ENCODE measurements around the gene SLC16A9. TPM values are rescaled to one million over a fixed set of nuclear protein-coding genes. Genes with fewer than 3 reads are reported as not detected.

Gene SLC16A9
- polyA plus RNA-seq, 4 donors: 31.5 to 61.9 (median 40.4) TPM

DNA sequence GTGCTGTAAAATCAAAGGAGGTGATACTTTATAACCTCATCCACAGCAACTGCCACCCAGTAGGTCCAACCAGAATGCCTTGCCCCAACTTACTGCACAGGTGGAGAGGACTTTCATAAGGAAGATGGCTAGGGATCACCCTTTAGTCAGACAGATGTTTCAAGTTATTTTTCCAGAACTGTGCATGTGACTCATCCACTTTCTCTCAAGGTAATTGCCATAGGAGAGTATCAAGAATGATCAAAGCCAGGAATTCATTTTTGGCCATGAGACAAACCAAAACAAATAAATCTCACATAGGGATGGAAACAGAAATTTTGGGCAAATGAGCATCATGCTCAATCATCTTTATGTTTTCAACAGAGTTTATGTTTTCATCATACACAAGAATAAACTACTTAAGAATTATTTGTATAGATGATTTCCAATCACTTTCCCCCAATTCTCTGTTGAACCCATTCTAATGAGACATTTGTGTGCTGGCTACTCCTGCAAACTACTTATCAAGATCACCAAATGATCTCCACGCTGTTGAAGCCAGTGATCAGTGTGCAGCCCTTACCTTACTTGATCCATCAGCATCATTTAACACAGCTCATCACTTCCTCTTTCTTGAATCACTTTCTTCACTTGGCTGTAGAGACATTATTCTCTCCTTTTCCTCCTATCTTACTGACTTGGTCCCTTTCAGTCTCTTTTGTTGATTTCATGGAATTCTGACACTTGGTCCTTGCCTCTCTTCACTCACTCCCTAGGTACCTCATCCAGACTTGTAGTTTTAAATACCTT is 74.0 kb downstream of the SLC16A9 start:
- DNase-seq (ENCODE audit: low read depth in 4 of 4, low spot score in 3 of 4): no peak

DNA sequence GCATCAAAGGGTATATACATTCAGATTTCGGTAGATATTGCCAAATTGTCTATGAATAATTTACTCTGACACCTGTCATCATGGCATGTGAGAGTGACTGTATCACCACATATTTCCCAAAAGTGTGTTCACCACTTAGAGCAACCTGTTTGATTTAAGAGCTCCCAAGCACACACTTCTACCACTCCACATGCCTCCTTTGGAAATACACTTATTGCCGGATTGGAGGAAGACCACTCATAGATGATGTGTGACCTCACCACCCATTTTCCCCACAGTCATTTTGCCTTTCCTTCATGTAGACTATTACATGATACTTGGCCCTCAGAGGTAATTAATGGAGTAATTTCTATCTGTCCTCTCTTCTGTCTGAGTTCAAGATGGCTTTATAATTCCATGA is 75.5 kb downstream of the SLC16A9 start:
- DNase-seq (ENCODE audit: low read depth in 4 of 4, low spot score in 3 of 4): no peak

DNA sequence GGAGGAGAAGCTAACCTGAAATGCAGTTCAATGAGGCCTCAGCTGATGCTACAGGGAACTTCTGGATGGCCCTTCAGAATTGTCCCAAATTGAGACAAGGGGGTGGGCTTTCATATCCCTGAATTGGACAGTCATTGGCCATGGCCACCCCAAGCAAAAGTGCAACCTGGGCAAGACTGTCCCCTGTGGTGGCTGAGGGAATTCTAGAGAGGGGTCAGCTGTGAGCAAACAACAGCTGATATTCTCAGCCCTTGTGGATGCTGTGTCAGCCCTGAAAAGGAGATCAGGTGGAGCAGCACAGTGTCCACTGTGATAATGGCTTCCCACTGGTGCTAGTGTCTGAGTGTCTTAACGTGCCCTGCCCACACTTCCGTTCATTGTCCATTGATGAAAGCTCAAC is 76.6 kb downstream of the SLC16A9 start:
- no peak for DNase-seq (ENCODE audit: low read depth in 4 of 4, low spot score in 3 of 4)

- DNase-seq (ENCODE audit: low read depth in 4 of 4, low spot score in 3 of 4): no peak
Observed at GRCh38 chr10:59631882-59632807, 77.5 kb downstream of the SLC16A9 start.

DNA sequence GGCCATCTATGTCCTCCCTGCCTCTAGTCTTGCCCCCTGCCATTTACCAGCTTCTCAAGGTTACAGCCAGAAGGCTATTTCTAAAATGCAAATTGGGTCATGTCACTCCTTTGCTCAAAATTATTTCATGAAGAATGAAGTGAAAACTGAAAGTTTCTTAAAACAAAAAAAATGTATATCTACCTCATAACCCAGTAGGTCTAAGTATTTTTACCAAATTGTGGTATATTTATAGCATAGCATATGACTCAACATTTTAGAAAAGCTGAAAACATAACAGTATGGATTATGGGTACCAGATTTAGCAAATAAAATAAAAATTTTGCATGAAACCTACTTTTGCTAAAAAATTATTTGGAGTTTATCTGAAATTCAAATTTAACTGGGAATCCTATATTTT is 78.4 kb downstream of the SLC16A9 start:
- no peak for DNase-seq (ENCODE audit: low read depth in 4 of 4, low spot score in 3 of 4)

DNA sequence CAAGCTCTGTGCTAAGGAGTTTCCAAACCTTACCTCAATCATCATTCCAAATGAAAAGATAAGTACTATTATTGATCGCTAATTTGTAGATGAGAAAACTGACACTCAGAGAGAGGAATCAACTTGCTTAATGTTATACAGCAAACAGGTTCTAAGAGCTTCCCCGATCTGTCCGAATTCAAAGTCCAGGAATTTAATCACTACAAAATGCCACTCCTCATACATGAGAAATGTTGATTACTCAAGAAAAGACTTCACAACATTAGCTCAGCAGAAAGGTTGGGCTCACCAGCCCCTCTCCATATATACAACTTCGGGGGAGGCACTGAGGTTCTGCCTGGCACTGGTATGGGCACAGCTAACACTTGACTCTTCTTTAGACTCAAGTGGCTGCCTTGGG is 80.7 kb downstream of the SLC16A9 start:
- DNase-seq (ENCODE audit: low read depth in 4 of 4, low spot score in 3 of 4): no peak

- DNase-seq (ENCODE audit: low read depth in 4 of 4, low spot score in 3 of 4): no peak
Observed at GRCh38 chr10:59628456-59628855, 81.2 kb downstream of the SLC16A9 start.

DNA sequence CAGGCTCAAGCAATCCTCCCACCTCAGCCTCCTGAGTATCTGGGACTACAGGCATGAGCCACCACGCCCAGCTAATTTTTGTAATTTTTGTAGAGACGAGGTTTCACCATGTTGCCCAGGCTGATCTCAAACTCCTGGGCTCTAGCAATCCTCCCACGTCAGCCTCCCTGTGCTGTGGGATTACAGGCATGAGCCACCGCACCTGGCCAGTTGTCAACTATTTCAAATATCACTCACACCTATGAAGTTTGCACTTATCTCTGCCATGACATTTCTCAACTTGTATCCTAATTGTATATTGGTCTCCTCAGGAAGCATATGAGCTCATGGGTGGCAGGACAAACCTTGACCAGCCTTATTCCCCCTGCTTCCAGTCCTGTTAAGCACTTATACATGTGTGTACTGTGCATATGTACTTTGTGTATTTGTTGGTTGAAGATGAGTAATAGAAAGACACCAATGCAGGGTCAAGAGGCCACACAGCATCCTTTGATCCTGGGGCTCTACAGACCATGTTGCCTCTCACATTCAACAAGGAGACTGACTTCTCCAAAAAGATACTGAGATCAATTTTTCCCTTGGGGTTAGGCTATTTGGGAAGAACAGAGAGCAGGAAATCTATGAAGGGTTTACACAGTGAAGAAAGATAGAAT is 82.2 kb downstream of the SLC16A9 start:
- DNase-seq (ENCODE audit: low read depth in 4 of 4, low spot score in 3 of 4): no peak

DNA sequence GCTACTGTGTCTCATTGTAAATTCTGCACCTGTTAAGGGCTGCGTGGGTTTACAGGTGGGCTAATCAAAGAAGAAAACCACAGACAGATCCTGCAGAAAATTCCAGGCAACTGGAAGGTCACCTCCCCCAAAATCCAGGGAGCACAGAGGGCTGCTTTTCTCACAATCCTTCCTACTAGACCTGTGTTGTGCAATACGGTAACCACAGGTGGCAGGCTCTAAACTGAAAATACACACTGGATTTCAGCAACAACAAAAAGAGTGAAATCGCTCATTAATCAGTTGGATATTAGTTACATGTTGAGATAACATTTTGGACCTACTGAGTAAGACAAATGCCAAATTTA is 83.2 kb downstream of the SLC16A9 start:
- no peak for DNase-seq (ENCODE audit: low read depth in 4 of 4, low spot score in 3 of 4)

DNA sequence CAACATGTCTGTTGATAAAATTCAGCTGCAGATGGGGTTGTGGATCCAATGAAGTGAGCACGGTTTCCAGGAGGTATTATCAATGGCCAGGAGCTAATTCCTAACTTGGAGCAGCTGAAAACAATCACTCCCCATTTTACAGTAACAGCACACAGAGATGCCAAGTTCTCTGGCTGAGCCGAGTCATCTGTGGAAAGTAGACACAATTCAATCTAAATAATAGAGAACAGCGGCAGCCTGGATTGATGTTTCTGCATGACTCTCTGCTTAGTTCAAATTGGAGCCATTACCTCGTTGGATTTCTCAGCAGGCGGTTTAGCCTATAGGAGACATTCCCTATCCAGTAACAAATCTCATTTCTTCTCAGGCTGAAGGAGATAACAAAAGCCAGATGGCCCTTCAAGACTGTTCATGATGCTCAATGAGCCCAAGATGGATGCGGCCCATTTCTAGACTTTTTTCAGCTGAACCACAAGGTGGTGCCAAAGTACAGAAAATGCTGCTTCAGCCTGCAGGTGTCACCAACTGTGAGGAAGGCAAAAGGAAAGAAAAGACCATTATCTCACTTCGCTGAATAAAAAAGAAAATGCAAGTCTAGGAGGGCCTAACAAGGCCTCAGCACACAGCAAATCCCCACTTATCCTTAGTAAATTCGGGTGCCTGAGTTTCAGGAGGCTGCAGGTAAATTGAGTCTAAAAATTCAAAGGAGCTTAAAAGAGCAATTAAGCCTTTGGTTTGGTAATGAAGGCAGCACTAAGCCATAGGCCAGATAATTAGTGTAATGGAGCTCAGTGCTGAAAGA is 83.7 kb downstream of the SLC16A9 start:
- DNase-seq (ENCODE audit: low read depth in 4 of 4, low spot score in 3 of 4): peak; percentile 48 to 66 (median 58)

GRCh38 chr10:59624951-59625350 is 84.7 kb downstream of the SLC16A9 start:
- no peak for DNase-seq (ENCODE audit: low read depth in 4 of 4, low spot score in 3 of 4)

DNA sequence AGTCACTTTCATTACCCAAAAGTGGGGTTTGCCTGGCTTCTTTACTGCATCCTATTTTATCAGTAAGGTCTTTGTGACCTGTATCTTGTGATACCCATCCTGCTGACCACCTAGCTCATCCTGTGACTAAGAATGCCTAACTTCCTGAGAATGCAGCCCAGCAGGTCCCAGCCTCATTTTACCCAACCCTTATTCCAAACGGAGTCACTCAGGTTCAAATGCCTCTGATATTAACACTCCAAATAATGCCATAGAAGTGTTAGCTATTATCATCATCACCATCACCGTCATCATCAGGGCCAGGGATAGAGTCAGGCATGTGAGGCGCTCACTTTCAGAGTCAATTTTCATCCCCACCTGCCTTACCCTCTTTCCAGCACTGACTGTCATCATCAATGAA is 85.5 kb downstream of the SLC16A9 start:
- no peak for DNase-seq (ENCODE audit: low read depth in 4 of 4, low spot score in 3 of 4)

DNA sequence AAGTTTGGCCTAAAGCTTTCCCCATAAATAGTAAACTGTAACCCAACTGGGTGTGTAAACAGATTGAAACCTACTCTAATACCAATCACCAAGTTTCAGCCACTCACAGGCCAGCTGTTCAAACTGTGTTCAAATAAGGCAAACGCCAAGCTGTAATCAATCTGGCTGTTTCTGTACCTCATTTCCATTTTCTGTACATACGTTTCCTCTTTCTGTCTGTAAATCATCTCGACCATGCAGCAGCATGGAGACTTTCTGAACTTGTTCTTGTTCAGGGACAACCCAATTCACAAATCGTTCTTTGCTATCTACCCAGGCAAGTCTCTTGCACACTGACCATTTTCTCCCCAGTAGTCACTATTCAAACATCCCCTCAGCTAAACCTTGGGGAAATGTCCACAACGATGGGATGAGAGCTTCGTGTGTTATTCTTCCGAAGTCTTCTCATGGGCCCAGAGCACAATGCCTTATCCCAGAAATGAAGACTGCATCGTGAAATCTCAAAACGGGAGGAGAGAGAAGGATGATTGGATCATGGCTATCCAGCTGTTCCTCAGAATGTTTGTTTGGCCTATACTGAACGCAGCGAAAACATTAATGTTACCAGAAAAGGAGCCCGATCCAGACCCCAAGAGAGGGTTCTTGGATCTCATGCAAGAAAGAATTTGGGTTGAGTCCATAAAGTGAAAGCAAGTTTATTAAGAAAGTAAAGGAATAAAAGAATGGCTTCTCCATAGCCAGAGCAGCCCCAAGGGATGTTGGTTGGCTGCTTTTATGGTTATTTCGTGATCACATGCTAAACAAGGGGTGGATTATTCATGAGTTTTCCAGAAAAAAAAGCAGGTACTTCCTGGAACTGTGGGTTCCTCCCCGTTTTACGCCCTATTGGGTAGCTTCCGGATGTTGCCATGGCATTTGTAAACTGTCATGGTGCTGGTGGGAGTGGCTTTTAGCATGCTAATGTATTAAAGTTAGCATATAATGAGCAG is 86.2 kb downstream of the SLC16A9 start:
- no peak for DNase-seq (ENCODE audit: low read depth in 4 of 4, low spot score in 3 of 4)

DNA sequence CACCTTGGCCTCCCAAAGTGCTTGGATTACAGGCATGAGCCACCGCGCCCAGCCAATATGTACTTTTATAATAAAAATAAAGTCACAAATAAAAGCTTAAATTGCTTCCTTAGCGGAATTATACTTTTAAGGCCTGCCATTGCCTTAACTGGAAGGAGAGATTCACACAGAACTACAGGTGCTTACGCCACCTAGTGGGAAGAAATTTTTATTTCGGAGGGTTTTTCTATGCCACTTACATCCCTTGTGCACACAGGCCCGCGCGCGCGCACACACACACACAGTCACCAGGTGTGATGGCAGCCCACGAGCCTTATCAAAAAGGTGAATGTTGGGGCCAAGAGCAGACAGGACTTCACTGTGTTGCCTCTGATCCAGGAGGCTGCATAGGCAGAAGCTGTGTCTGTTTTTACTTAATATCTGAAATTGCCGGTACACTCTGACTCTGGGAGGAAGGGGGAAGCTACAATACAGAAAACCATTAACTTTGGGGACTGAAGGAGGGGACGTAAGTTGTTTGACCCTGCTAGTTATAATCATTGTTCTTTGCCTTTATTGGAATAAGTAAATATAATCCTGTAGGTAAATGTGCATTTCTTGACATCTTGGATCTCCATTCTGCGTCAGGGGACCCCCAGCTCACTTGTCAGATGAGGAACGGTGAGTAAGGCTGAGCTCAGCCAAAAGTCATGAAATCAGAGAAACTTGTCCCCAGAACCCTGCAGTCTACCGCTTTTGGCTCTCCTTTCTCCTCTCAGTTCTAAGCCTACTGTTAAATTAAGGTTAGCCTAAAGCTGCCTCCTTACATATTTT is 87.1 kb downstream of the SLC16A9 start:
- peak in 3 of 4 donors; percentile 55 to 61 (median 60) for DNase-seq (ENCODE audit: low read depth in 4 of 4, low spot score in 3 of 4)

GRCh38 chr10:59621771-59622170 is 87.9 kb downstream of the SLC16A9 start:
- DNase-seq (ENCODE audit: low read depth in 4 of 4, low spot score in 3 of 4): no peak

DNA sequence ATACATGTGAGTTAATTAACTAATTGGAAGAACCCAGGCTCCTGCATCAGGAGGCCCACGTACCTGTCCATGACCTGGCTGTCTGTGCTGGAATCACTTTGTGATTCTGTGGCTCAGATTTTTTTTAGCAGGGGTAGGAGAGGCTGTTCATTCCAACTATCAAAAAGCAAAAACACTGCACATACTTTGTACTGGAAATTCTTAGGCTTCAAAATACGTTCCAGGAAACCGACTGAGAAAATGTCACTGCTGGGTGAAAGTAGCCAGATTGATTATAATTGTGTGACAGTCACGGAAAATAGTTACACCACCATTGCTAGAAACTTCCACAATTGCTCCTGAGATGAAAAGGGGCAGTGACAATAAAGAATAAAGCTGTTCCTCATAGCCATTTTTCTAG is 91.0 kb downstream of the SLC16A9 start:
- no peak for DNase-seq (ENCODE audit: low read depth in 4 of 4, low spot score in 3 of 4)

- no peak for DNase-seq (ENCODE audit: low read depth in 4 of 4, low spot score in 3 of 4)
Observed at GRCh38 chr10:59617996-59618395, 91.7 kb downstream of the SLC16A9 start.

DNA sequence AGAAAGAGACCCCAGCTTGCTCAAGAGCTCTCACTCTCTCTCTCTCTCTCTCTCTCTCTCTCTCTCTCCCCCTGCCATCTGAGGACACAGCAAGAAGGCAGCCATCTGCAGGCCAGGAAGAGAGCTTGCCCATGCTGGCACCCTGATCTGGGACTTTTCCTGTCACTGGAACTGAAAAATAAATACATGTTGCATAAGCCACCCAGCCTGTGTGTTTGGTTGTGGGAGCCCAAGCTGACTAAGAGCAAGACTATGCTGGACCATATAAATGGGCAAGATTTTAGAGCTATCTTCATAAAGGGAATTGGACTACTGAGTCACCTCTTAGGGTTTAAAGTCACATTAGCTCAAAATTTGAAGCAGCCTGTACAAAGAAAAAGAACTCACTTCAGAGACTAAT is 98.6 kb downstream of the SLC16A9 start:
- no peak for DNase-seq (ENCODE audit: low read depth in 4 of 4, low spot score in 3 of 4)

All from right renal pelvis (tissue), 4 donors.